ENCODE measurements around the gene CNGA4.

Gene CNGA4, protein sequence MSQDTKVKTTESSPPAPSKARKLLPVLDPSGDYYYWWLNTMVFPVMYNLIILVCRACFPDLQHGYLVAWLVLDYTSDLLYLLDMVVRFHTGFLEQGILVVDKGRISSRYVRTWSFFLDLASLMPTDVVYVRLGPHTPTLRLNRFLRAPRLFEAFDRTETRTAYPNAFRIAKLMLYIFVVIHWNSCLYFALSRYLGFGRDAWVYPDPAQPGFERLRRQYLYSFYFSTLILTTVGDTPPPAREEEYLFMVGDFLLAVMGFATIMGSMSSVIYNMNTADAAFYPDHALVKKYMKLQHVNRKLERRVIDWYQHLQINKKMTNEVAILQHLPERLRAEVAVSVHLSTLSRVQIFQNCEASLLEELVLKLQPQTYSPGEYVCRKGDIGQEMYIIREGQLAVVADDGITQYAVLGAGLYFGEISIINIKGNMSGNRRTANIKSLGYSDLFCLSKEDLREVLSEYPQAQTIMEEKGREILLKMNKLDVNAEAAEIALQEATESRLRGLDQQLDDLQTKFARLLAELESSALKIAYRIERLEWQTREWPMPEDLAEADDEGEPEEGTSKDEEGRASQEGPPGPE

DNA sequence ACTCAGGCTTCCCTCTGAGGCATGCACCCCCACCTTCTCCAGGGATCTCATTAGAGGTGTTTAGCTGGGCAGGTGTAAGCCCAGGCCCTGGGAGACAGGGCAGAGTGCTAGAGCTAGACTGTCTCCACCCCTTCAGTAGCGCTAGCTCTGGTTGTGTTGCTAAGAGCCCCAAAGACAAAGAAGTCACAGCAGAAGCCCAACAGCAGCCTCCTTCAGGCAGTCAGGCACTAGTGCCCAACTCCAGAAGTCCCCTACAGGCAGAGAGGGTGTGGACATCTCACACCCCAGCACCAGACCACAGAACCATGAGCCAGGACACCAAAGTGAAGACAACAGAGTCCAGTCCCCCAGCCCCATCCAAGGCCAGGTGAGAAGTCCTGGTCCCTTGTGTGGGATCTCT is at the start of gene CNGA4:
CNGA4 (plus strand) TSS at position 188 of the 400 bp plus-strand sequence; CDS start at position 306, 118 bp downstream.
- DNase-seq, result no peak

- no peak for DNase-seq
These were observed 47.1 kb upstream of the CNGA4 start for GRCh38 chr11:6191742-6192141.

- DNase-seq, result no peak
These were observed 44.8 kb upstream of the CNGA4 start for GRCh38 chr11:6194065-6194581.

DNA sequence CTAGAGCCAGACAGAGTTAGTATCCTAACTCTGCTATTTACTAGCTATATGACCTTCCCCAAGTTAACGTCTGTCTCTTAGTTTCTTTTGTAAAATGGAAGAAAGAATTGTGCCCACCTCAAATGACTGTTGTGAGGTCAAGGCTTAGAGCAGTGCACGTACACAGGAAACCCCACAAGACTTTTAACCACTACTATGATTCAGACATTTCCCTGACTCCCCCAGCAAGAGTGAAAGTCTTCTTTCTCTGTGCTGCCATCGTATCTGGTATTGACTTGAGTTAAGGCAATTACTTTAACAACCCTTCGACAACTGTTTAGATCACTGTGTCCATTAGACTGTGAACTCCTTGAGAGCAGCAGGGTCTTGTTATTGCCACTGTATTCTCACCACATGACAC is 42.5 kb upstream of the CNGA4 start:
- no peak for DNase-seq

DNA sequence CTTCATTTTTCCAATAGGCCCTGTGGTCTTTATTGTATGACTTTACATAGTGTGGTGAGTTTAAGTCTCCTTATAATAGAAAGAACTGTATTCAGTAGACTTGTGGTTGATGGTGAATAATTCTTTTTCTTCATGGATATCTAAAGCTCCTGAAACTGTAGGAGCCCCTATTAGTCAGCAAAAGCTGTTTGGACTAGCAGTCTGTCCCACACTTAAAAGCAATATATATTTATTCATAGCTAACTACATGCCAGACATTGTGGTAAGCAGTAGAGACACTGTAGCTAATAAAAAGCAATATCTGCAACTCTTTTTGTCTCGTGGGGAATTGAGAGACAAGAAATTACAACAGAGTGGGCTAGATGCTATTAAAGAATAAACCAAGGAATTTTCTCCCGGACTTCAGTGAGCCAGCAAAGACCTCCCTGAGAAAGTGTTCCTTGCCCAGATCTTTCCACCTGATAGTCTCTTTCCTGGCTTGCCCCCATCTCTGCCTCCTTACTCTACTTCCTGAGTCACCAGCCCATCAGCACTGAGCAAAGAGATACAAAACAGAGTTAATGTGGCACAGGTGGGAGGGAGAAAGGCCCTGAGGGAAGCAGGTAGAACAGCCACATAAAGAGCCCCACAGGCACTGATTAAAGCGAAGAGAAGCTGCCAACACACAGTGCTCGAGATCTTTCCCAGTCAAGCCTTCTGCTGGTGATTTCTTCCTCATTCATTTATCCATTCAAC is 41.3 kb upstream of the CNGA4 start:
- DNase-seq, result no peak

DNA sequence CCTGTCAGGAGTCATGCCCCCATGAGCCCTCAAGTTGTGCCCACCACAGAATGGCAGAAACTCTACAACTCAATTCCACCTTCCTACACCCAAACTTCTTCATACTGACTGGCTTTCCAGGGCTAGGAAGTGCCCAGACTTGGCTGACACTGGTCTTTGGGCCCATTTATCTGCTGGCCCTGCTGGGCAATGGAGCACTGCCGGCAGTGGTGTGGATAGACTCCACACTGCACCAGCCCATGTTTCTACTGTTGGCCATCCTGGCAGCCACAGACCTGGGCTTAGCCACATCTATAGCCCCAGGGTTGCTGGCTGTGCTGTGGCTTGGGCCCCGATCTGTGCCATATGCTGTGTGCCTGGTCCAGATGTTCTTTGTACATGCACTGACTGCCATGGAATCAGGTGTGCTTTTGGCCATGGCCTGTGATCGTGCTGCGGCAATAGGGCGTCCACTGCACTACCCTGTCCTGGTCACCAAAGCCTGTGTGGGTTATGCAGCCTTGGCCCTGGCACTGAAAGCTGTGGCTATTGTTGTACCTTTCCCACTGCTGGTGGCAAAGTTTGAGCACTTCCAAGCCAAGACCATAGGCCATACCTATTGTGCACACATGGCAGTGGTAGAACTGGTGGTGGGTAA is 39.6 kb upstream of the CNGA4 start, which contains the start of gene OR52W1:
OR52W1 (plus strand) TSS at position 51 of the 637 bp plus-strand sequence; CDS start at position 51, 0 bp downstream.
- DNase-seq, result no peak

- DNase-seq, result no peak
These were observed 37.9 kb upstream of the CNGA4 start for GRCh38 chr11:6200975-6201374.

DNA sequence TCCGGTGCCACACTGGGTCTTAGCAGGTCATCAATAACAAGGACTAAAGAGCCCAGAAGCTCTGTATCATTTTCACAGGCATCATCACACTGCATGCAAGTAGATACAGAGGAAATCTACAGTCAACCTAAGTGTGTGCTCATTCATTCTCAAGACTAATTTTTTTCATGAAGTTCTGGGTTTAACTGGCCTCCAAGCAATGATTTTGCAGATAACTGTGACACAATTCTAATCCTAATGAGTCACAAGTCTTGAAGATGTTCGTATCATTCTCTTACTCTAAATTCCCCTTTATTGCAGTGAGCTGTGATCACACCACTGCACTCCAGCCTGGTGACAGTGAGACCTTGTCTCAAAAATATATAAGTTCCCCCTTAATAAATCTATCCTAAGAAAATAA is 37.4 kb upstream of the CNGA4 start:
- DNase-seq, result no peak

GRCh38 chr11:6202041-6202440 is 36.8 kb upstream of the CNGA4 start:
- DNase-seq, result no peak

DNA sequence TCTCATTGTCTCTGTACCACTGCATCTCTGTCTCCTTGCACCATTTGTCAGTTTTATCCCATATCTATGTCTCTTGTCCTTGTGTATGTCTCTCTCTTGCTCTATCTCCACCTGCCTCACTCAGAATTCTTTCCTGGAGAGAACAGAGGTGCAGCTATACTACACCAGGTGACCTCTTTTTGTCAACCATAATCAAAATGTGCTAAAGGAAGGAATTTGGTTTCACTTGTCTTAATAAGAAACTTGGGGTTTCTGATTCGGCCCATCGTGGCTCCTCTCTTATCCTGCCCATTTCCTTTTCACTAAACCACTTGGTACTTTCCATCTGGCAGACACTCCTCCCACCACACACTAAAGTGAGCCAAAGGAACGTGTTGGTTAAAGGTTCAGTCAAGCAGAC is 35.6 kb upstream of the CNGA4 start:
- no peak for DNase-seq

DNA sequence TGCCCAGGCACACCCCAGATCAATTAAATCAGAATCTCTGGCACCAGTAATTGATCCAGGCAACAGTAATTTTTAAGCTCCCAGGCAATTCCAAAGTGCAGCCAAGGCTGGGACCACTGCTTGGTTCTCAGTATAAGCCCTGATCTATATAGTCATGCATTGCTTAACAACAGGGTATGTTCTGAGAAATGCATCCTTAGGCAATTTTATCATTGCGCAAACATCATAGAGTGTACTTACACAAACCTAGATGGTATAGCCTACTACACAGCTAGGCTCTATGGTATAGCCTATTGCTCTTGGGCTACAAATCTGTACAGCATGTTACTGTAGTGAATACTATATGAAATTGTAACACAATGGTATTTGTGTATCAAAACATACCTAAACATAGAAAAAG is 34.2 kb upstream of the CNGA4 start:
- no peak for DNase-seq

- DNase-seq, result no peak
These were observed 33.5 kb upstream of the CNGA4 start, which contains the start of gene C11orf42 for GRCh38 chr11:6205366-6205765. C11orf42 (plus strand) TSS chr11:6205557; CDS start chr11:6205616, 59 bp downstream.

- no peak for DNase-seq
These were observed 32.3 kb upstream of the CNGA4 start for GRCh38 chr11:6206456-6207180.

- no peak for DNase-seq
These were observed 29.1 kb upstream of the CNGA4 start for GRCh38 chr11:6209801-6210200.

- DNase-seq, result no peak
These were observed 28.5 kb upstream of the CNGA4 start for GRCh38 chr11:6210274-6210955.

- DNase-seq, result no peak
These were observed 24.4 kb upstream of the CNGA4 start for GRCh38 chr11:6214530-6214929.

GRCh38 chr11:6216501-6216900 is 22.4 kb upstream of the CNGA4 start:
- no peak for DNase-seq

DNA sequence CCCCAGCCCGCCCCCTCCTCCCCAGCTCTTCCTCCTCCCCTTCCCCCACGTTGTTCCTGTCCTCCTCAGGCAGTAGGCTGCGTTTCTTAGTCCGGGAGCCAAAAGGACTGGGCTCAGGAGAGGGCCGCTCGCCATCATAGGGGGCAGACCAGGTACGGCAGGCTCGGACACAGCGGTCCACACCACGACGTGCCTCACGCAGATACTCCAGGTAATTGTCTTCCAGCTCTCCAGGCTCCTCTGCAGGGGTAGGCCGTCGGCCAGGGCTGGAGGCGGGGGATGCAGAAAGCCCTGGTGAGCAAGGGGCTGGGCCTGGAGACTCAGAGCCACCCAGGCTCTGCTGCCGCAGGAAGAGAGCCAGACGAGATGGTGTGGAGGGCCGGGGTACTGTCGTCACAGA is 21.2 kb upstream of the CNGA4 start:
- DNase-seq, result no peak

- no peak for DNase-seq
These were observed 19.5 kb upstream of the CNGA4 start for GRCh38 chr11:6219359-6219758.

GRCh38 chr11:6223854-6224253 is 15.0 kb upstream of the CNGA4 start:
- DNase-seq, result no peak

- no peak for DNase-seq
These were observed 14.5 kb upstream of the CNGA4 start for GRCh38 chr11:6224421-6224820.

DNA sequence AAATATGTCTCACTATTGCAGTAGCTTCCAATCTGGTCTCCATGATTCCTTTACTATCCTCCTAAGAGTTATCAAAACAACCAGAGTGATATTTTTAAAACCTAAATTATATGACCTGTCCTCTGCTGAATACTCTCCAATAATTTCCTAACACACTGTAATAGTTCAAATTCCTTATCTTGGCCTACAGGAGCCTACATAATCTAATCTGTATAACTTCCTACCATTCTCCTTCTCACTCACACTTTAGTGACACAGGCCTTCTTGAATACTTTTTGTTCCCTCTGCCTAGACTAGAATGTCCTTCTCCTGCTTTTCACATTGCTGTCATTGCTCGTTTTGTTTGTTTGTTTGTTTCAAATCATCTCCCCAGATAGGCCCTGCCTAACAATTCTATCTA is 13.9 kb upstream of the CNGA4 start:
- DNase-seq, result no peak

All from NCI-H446 (cell line).